ENCODE measurements around the gene SEMA3B. TPM values are rescaled to one million over a fixed set of nuclear protein-coding genes. Genes with fewer than 3 reads are reported as not detected.

The SEMA3B gene
- total RNA-seq, 4 donors from 2014 or later = 29.1 to 54.9 (median 44.2) TPM

DNA sequence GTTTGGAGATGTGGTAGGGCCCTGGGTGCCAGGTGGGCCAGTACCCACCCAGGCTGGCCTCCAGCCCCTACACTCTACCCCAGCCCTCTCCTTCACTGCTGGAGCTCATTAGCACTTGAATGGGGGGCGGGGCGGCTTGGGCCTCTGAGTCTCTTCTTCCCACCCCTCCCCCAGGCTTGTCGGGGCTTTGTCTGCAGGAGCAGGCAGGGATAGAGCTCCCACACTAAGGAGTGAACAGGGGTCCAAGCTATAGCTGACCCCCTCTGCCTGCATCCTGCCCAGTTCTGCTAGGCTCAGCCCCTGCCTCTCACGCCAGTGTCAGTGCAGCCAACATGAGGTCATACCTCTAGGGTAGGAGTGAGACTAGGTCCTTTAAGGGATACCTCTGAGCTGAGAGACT lies 27.8 kb upstream of the SEMA3B start:
- Histone ChIP-seq H3K9me3 (no peaks in the 10 kb centered on the region), H3K4me3 (no peak overlapping the region), H3K27ac (peak overlapping the region in 3 of 4 donors; percentile 84 to 100 (median 96)), H3K36me3 (peaks cover 0 to 11% of the 10 kb centered on the region in 2 donors), H3K27me3 (no peaks in the 10 kb centered on the region), H3K4me1 (peaks cover 0 to 91% (median 78%) of the 10 kb centered on the region in 3 donors)
- ATAC-seq = no peak
- TF ChIP-seq POLR2A (IDR thresholded peaks at IDR 0.05) = no peak
- TF ChIP-seq, protein P1, sequence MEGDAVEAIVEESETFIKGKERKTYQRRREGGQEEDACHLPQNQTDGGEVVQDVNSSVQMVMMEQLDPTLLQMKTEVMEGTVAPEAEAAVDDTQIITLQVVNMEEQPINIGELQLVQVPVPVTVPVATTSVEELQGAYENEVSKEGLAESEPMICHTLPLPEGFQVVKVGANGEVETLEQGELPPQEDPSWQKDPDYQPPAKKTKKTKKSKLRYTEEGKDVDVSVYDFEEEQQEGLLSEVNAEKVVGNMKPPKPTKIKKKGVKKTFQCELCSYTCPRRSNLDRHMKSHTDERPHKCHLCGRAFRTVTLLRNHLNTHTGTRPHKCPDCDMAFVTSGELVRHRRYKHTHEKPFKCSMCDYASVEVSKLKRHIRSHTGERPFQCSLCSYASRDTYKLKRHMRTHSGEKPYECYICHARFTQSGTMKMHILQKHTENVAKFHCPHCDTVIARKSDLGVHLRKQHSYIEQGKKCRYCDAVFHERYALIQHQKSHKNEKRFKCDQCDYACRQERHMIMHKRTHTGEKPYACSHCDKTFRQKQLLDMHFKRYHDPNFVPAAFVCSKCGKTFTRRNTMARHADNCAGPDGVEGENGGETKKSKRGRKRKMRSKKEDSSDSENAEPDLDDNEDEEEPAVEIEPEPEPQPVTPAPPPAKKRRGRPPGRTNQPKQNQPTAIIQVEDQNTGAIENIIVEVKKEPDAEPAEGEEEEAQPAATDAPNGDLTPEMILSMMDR (IDR thresholded peaks at IDR 0.05) = no peak
- TF ChIP-seq POLR2AphosphoS5 (IDR thresholded peaks at IDR 0.05) = no peak
- no peak for TF ChIP-seq EP300 (IDR thresholded peaks at IDR 0.05)
- WGBS, 2 donors (ENCODE audit: low coverage in 1 of 2) = no CpG with 5 or more reads among the region's 4 CpGs

DNA sequence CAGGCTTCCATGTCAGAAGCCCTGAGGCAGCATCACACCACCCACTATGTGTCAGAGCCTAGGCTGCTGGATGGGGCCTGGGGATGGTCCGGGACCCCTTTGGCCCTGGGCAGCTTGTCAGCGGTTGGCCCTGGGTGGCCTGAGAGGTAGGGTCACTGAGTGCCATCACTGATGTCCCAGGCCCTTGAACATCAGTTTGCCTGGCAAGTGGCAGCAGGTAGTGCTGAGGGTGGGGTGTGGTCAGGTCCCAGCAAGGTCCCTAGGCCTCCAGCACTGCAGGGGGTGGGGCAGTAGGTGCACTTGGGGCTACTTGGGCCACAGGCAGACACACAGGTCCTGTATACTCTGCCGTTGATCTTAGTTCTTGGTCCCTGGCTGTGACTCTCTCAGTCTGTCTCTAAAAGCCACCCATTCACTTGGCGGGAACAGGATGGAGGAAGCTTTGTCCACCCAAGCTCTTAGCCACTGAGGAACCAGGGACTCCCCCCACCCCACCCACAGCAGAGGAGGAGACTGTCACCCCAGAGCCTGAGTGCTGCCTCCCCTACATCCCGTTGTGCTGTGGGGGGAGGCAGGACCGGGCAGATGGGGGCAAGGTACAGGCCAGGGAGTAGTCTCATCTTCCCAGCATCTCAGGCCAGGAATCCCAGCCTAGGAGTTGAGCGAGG lies 27.1 kb upstream of the SEMA3B start:
- H3K4me1 ChIP-seq = peaks cover 3 to 97% (median 85%) of the 10 kb centered on the region in 3 donors
- TF ChIP-seq EP300 (IDR thresholded peaks at IDR 0.05) = no peak
- TF ChIP-seq POLR2AphosphoS5 (IDR thresholded peaks at IDR 0.05) = no peak
- TF ChIP-seq POLR2A (IDR thresholded peaks at IDR 0.05) = no peak
- TF ChIP-seq, protein P1 (IDR thresholded peaks at IDR 0.05) = no peak
- no peak for ATAC-seq
- H3K9me3 ChIP-seq = no peaks in the 10 kb centered on the region
- H3K36me3 ChIP-seq = peaks cover 0 to 11% of the 10 kb centered on the region in 2 donors
- no peaks in the 10 kb centered on the region for H3K27me3 ChIP-seq
- H3K4me3 ChIP-seq = no peak overlapping the region
- no CpG with 5 or more reads among the region's 7 CpGs for WGBS, 2 donors (ENCODE audit: low coverage in 1 of 2)
- peak overlapping the region in 3 of 4 donors; percentile 84 to 100 (median 96) for H3K27ac ChIP-seq

DNA sequence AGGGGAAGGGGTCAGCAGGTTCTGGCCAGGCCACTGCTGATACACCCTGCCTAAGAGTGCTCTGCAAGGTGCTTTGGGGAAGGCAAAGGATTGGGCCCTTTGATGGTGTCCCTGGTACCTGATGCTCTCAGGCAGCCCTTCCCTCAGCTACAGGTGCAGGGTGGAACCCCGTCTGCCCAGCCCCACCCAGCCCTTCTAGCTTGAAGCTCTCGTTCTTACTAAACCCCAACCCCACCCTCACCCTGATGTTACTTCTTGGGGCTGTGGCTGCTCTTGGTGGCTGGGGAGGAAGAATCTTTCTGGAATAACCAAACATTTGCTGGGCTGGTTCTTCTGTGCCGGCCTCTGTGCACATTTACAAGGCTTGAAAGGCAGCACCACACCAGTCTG lies 26.6 kb upstream of the SEMA3B start:
- WGBS, 2 donors (ENCODE audit: low coverage in 1 of 2) = no CpG with 5 or more reads among the region's 3 CpGs
- Histone ChIP-seq H3K4me1 (peaks cover 3 to 100% (median 90%) of the 10 kb centered on the region in 3 donors), H3K27ac (peak overlapping the region in 3 of 4 donors; percentile 84 to 100 (median 96)), H3K27me3 (no peaks in the 10 kb centered on the region), H3K4me3 (no peak overlapping the region), H3K36me3 (peaks cover 0 to 16% of the 10 kb centered on the region in 2 donors), H3K9me3 (no peaks in the 10 kb centered on the region)
- ATAC-seq = no peak
- TF ChIP-seq POLR2AphosphoS5 (IDR thresholded peaks at IDR 0.05) (no peak), POLR2A (IDR thresholded peaks at IDR 0.05) (no peak), EP300 (IDR thresholded peaks at IDR 0.05) (no peak)
- TF ChIP-seq, protein P1 (IDR thresholded peaks at IDR 0.05) = no peak

- 38% methylated on average over 4 of the region's 14 CpGs; no CpG with 5 or more reads in 1 of the 2 donors for WGBS, 2 donors (ENCODE audit: low coverage in 1 of 2)
- H3K4me1 ChIP-seq = peaks cover 3 to 100% (median 92%) of the 10 kb centered on the region in 3 donors
- TF ChIP-seq, protein P1 (IDR thresholded peaks at IDR 0.05) = peak in 2 of 4 experiments; percentile 5 to 15
- TF ChIP-seq POLR2AphosphoS5 (IDR thresholded peaks at IDR 0.05) = no peak
- peaks cover 0 to 21% of the 10 kb centered on the region in 2 donors for H3K36me3 ChIP-seq
- peak overlapping the region in 3 of 4 donors; percentile 84 to 100 (median 96) for H3K27ac ChIP-seq
- H3K9me3 ChIP-seq = no peaks in the 10 kb centered on the region
- peak; percentile 34 for ATAC-seq
- peak overlapping the region in 1 of 2 donors; percentile 11 for H3K4me3 ChIP-seq
- no peaks in the 10 kb centered on the region for H3K27me3 ChIP-seq
These were observed 25.9 kb upstream of the SEMA3B start for GRCh38 chr3:50242851-50243542.

Measured in gastroesophageal sphincter (tissue), 4 donors.